ENCODE results near the gene RFNG. TPM values are rescaled to one million over a fixed set of nuclear protein-coding genes. Genes with fewer than 3 reads are reported as not detected.

RFNG gene
- total and polyA plus RNA-seq, 12 donors = 21.2 to 78.0 (median 47.4) TPM

DNA sequence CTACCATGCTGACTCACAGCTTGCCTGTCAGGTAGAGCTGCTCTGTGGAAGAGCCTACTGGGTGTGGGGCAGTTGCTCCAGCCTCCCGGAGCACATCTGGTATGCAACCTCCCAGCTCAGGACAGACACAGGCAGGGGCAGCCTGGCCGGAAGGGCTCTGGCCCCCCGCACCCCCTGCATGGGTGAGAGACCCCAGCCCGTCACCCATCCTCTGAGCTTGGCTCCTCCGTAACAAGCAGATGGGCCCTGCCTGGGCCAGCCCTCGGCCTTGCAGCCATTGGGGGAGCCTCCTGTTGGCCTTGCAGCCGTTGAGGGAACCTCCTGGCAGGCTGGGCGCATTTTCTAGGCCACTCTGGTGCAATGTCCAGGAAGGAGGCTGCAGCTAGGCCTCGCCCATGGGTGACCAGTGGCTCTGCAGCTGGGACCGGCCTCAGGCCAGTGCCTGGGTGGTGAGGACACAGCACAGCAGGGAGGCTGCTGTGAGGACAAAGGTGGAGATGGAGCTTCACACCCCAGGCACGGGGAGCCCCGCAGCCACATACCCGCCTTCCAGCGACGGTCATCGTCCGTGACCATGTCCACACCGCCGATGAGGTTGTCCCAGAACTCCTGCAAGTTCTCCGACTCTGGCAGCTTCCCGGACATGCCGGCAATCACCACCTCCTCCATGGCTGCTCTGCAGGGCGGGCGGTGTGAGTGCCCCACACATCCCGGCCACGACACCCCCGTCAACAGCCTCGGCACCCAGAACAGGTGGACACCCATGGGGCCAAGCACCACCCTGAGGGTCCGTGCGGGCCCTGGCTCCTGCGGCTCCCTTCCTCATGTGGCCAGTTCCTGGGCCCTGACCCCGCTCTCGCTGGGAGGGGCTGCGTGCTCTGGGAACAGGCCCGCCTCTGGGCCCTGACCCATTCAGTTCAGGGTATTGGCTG lies 44.4 kb upstream of the RFNG start:
- WGBS, 4 donors = 89 to 97% (median 93%) methylated on average over 6 to 35 of the region's 35 CpGs
- intact Hi-C loops (cut with DNase I) = loop anchor here in 1 of 2 donors (5.0 kb wide), 1 partner anchor 56 kb away; no protein-coding TSS in a partner anchor
- Histone ChIP-seq H3K9me3 (replicated peaks in 1 of 3) (no peaks in the 10 kb centered on the region), H3K27ac (no peak overlapping the region), H3K4me1 (replicated peaks in 1 of 2) (peaks cover 21 to 28% of the 10 kb centered on the region in 2 donors), H3K4me3 (peak overlapping the region in 1 of 4 donors; percentile 86), H3K27me3 (no peaks in the 10 kb centered on the region), H3K36me3 (replicated peaks in 1 of 2) (peaks cover 0 to 47% of the 10 kb centered on the region in 2 donors)
- peak in 4 of 7 donors; percentile 10 to 59 (median 30) for DNase-seq
- TF ChIP-seq, protein P1, sequence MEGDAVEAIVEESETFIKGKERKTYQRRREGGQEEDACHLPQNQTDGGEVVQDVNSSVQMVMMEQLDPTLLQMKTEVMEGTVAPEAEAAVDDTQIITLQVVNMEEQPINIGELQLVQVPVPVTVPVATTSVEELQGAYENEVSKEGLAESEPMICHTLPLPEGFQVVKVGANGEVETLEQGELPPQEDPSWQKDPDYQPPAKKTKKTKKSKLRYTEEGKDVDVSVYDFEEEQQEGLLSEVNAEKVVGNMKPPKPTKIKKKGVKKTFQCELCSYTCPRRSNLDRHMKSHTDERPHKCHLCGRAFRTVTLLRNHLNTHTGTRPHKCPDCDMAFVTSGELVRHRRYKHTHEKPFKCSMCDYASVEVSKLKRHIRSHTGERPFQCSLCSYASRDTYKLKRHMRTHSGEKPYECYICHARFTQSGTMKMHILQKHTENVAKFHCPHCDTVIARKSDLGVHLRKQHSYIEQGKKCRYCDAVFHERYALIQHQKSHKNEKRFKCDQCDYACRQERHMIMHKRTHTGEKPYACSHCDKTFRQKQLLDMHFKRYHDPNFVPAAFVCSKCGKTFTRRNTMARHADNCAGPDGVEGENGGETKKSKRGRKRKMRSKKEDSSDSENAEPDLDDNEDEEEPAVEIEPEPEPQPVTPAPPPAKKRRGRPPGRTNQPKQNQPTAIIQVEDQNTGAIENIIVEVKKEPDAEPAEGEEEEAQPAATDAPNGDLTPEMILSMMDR (IDR thresholded peaks at IDR 0.05) = no peak
- TF ChIP-seq POLR2A (IDR thresholded peaks at IDR 0.05) = no peak

DNA sequence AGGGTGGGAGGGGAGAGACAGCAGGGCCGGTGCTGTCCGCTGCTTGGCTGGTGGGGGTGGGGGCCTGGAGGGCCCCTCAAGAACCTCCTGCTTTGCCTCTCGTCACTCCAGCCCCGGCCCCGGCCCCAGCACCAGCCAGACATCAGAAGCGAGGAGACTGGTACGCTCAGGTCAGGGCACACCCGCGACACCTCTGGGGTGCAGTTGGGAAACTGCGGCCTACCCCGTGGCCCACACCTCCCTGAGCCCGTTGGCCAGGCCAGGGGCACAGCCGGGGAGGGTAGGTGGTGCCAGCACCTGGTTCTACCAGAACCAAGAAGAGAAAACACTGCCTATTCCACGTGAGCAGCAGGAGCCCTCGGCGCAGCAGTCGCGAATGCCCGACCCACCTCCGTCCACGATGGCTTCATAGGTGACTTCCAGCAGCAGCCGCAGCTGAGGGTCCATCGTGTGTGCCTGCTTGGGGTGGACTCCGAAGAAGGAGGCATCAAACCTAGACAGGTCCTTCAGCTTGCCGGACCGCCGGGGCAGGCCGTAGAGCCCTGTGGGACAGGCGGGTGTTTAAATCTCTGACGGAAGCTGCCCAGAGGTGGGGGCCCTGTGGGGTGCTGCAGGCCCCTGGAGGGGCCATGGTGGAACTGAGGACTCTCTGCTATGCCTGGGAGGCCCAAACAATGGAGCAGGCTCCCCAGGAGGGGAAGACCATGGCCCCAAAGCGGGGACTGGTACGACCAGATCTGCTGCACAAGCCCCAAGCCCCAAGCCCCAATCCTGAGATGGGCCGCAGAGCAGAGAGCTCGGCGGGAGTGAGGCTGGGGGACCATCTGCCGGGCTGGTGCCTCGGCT lies 43.5 kb upstream of the RFNG start:
- intact Hi-C loops (cut with DNase I) = loop anchor here in 1 of 2 donors (5.0 kb wide), 1 partner anchor 57 kb away; no protein-coding TSS in a partner anchor
- Histone ChIP-seq H3K27ac (no peak overlapping the region), H3K4me3 (no peak overlapping the region), H3K9me3 (replicated peaks in 1 of 3) (no peaks in the 10 kb centered on the region), H3K4me1 (replicated peaks in 1 of 2) (peaks cover 21 to 25% of the 10 kb centered on the region in 2 donors), H3K36me3 (replicated peaks in 1 of 2) (peaks cover 0 to 56% of the 10 kb centered on the region in 2 donors), H3K27me3 (no peaks in the 10 kb centered on the region)
- no peak for TF ChIP-seq POLR2A (IDR thresholded peaks at IDR 0.05)
- DNase-seq = peak in 2 of 7 donors; percentile 7 to 16
- 89 to 93% (median 91%) methylated on average over 19 to 37 of the region's 37 CpGs for WGBS, 4 donors

DNA sequence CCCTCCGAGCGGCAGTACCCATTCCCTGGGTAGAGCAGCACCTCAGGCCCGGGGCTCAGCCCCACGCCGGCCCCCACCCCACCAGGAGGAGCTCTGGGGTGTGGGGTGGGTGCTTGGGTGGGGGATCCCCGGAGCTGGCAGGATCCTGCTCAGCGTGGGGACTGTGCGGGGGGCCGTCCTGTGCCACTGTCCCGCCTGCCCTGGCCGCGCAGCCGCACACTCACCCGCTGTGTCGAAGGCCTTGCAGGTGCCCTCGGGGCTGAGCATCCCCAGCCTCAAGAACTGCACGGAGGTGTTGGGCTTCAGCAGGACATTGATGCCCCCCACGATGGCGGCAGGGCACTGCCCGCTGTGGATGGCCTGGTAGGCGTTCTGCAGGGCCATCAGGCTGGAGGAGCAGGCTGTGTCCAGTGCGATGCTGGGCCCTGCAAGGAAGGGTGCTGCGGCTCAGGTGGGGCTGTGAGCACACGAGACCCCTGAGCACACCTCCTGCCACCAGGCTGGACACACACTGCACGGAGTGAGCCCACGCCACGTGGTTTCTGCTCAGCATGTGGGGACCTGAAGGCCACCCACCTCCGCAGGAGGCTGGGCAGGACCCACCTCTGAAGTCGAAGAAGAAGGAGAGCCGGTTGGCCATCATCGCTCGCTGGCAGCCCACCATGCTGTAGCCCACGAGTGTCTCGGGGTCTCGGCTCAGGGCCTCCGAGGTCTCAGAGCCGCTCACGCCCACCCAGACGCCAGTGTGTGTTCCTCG lies 41.6 kb upstream of the RFNG start:
- H3K4me3 ChIP-seq = no peak overlapping the region
- H3K27me3 ChIP-seq = no peaks in the 10 kb centered on the region
- peaks cover 12 to 14% of the 10 kb centered on the region in 2 donors for H3K4me1 ChIP-seq (replicated peaks in 1 of 2)
- WGBS, 4 donors = 89 to 94% (median 92%) methylated on average over 13 to 40 of the region's 40 CpGs
- H3K36me3 ChIP-seq (replicated peaks in 1 of 2) = peaks cover 0 to 76% of the 10 kb centered on the region in 2 donors
- no peaks in the 10 kb centered on the region for H3K9me3 ChIP-seq (replicated peaks in 1 of 3)
- intact Hi-C loops (cut with DNase I) = no loop called here
- TF ChIP-seq, protein P1 (IDR thresholded peaks at IDR 0.05) = no peak
- no peak overlapping the region for H3K27ac ChIP-seq
- DNase-seq = peak in 2 of 7 donors; percentile 7 to 14

DNA sequence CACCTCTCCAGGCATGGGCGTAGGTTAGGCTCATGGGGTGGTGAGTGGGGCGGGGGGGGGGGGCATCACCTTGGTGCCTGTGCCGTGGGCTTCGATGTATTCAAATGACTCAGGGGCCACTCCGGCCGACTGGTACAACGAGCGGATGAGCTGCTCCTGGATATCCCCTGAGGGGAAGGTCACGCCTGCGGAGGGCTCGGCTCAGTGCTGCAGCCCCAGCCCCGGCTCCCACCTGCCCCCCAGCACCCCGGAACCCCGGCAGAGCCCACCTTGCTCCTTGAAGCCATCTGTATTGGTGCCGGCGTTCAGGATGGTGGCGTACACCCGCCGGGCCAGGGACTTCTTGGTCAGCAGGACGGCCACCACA lies 41.0 kb upstream of the RFNG start:
- intact Hi-C loops (cut with DNase I) = no loop called here
- 80 to 93% (median 93%) methylated on average over 1 to 20 of the region's 20 CpGs; no CpG with 5 or more reads in 1 of the 4 donors for WGBS, 4 donors
- peak in 2 of 7 donors; percentile 4 to 17 for DNase-seq

More for the DNA sequence above, 41.0 kb upstream of the RFNG start:
- TF ChIP-seq, protein P1 (IDR thresholded peaks at IDR 0.05) = no peak
- no peak for TF ChIP-seq POLR2A (IDR thresholded peaks at IDR 0.05)
- no peaks in the 10 kb centered on the region for H3K27me3 ChIP-seq
- no peak overlapping the region for H3K4me3 ChIP-seq
- H3K4me1 ChIP-seq (replicated peaks in 1 of 2) = peaks cover 12 to 14% of the 10 kb centered on the region in 2 donors
- H3K36me3 ChIP-seq (replicated peaks in 1 of 2) = peaks cover 0 to 82% of the 10 kb centered on the region in 2 donors
- H3K9me3 ChIP-seq (replicated peaks in 1 of 3) = no peaks in the 10 kb centered on the region
- no peak overlapping the region for H3K27ac ChIP-seq

Measured in adrenal gland (tissue), 12 donors.